HFF-Myc (cell line): ENCODE data around the gene HDAC8.

Source experiments
- DNase-seq: peaks from one replicate; pipeline ENCODE4 v3.0.0-alpha.2; 2011; ENCODE audit warnings: low read depth; ENCODE audit errors: extremely low read depth
- H3K4me3 ChIP-seq: replicated peaks from 2 replicates; pipeline ENCODE4 v1.5.1; 2011; ENCODE audit warnings: low read depth, mild to moderate bottlenecking, control low read depth, low read length
- TF ChIP-seq, protein P1 (sequence below): IDR thresholded peaks from 2 replicates; pipeline ENCODE4 v1.5.1; 2012; ENCODE audit warnings: mild to moderate bottlenecking, low read depth, low read length, control low read depth; ENCODE audit errors: missing control alignments

Gene HDAC8

DNA sequence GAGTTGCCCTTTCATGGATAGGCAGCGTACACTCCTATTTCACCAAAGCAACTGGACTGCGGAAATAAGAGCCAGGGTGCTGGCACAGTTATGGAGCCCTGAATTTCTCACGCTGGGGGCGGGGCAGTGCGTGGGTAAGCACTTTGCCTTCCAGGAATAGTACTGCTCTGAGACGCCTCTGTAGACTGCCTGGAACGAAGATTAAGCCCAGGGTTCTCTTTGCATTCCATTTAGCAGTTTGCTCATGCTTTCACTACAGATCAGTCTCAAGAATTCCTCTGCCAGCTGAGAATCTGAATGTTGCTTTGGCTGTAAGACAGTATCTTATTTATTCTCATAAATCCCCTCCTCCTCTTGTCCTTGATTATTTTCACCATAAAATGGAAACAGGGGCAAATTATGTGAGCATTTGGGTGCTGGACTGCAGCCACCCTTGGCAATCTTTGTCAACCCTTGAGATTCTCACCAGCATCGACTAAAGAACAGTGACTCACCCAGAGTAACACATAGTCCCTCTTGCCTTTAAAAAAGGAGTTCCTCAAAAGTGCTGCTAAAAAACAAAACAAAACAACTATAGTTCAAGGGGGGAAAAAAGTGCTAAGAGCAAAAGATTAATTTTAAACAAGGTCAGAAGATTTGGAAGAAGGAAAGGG, 178.0 kb downstream of the HDAC8 start:
- TF ChIP-seq, protein P1, sequence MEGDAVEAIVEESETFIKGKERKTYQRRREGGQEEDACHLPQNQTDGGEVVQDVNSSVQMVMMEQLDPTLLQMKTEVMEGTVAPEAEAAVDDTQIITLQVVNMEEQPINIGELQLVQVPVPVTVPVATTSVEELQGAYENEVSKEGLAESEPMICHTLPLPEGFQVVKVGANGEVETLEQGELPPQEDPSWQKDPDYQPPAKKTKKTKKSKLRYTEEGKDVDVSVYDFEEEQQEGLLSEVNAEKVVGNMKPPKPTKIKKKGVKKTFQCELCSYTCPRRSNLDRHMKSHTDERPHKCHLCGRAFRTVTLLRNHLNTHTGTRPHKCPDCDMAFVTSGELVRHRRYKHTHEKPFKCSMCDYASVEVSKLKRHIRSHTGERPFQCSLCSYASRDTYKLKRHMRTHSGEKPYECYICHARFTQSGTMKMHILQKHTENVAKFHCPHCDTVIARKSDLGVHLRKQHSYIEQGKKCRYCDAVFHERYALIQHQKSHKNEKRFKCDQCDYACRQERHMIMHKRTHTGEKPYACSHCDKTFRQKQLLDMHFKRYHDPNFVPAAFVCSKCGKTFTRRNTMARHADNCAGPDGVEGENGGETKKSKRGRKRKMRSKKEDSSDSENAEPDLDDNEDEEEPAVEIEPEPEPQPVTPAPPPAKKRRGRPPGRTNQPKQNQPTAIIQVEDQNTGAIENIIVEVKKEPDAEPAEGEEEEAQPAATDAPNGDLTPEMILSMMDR = no peak
- no peak for DNase-seq
- H3K4me3 ChIP-seq = no peak overlapping the region

DNA sequence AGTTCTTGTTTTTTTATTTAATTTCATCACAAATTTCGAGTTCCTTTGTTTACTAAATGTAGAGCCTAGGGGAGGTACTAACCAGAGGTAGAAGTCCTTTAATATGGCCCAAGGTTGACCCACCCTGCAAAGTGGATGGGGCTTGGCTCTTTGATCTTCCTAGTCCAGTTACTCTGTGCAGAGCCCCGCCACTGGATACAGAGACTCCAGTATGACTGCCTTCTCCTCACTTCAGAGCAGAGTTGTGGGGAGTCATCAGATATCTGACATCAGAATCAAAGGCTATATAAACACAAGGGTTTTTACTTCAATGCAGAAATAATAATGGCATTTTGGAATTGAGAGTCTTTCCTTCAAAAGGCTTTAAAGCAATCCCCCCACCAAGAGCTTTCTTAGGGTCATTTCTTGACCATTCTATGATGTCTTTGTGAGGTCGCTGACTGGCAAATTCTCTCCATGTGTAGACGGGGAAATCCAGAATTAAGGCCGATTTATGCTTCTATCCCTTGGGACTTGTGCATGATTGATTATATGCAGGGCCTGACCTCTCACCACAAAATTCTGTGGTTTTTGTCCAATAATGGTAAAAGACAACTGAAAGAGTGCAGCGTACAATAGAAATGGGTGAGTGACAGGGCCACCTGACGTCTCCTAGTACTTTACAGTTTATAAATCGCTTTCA, 178.7 kb downstream of the HDAC8 start:
- H3K4me3 ChIP-seq = no peak overlapping the region
- DNase-seq = no peak
- TF ChIP-seq, protein P1 = no peak

DNA sequence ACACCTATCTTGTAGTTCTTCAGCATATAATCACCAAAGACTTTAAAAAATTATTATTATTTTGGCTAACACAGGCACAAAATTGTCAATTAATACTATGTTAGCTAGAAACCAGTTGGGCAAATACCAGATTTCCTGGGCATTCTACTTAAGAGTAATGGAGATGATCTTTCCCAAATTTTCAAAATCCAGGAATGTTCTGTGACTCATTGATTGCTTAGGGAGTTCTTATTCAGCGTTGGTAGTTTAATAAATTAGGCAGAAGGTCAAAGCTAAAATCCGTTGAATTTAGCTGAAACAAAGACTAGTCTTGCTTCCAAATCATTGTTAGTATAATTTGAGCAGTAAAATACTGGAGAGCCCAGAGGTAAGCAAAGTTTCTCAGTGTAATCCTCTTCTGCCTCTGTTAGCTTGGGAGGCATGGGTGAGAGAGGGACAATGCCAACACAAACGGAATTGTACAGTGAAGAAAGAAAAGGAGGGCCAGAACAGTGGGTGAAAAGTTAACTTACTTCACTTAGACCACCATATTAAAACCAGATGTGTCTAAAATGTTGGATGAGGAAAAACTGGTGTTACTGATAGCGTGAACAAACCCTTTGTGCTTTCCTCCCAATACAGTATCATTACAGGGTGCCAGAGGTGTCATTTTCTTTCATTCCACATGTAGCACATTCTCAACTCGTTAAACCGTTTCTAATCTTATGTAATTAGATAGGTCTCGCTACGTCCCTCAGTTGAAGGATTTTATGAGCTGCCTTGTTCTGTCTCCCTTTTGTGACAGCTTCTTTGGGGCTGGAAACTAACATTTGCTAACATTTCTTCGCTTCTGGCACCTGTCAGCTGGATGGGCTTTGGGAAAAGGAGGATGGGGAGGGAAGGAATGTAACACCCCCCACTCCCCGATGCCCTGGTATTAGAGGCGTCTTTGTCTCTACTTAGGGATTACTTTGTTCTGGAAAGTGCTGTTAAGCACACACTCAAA, 179.5 kb downstream of the HDAC8 start:
- TF ChIP-seq, protein P1 = no peak
- no peak overlapping the region for H3K4me3 ChIP-seq
- no peak for DNase-seq

DNA sequence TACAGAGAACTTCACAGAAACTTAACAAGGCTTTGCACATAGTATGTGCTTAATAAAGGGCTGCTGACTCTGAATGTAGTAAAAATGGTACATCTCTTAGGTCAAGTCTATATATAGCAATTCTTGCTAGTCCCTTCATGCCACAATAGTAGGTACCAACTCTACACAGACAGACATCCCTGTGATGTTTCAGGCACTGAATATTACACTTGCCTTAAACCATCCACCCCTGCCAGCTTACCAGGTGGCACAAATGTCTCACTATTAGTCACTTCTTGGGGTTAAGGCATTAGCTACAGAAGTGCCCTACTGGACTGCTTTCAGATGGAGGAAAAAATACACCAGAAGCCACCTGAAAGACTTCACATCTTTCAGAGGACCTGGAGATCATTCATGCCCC, 180.6 kb downstream of the HDAC8 start:
- TF ChIP-seq, protein P1 = no peak
- no peak overlapping the region for H3K4me3 ChIP-seq
- no peak for DNase-seq

DNA sequence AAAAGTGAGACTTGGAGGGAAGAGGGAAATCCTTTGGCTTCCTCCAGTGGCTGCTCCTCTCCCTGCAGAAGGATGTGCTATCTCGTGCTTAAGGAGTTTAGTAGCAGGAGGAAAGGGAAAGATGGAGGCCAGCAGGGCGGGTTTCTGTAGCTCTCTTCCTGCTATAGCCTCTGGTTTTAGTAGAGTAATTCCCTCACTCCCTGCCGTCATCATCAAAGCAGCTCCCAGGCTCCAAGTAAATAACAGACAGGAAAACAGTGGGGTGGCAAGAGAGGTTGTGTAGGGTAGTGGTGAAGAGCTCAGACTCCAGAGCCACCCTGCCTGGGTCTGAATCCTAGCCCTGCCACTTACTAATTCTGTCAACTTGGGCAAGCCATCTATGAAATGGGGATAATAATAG, 185.4 kb downstream of the HDAC8 start:
- TF ChIP-seq, protein P1 = no peak
- H3K4me3 ChIP-seq = no peak overlapping the region
- no peak for DNase-seq

DNA sequence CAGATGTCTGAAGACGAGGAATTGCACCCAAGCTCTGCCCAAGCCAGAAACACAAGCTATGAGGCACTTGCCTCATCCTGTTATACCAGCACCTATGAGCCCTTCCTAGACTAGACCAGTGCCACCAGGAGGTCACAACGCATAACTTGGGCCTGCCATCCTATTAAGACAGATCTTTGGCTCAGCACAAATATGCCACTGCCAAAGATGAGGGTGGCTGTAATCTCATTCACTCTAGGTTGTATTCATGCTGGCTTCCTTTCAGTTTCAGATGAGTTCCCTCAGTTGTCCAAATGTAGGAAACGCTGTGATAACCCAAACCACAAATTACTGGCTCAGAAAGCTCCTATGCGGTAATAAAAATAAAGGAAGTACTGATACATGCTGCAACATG, 190.4 kb downstream of the HDAC8 start:
- TF ChIP-seq, protein P1 = no peak
- no peak for DNase-seq
- H3K4me3 ChIP-seq = no peak overlapping the region
